ENCODE measurements around the gene CRHBP. TPM values are rescaled to one million over a fixed set of nuclear protein-coding genes. Genes with fewer than 3 reads are reported as not detected.
"Not testable (repeated sequence)": the region's sequence is repeated elsewhere in the genome, so short reads cannot be mapped to it uniquely, and the experiment has no call there.

The CRHBP gene
- polyA plus RNA-seq, 3 donors = 2.2 TPM; not detected in 2

DNA sequence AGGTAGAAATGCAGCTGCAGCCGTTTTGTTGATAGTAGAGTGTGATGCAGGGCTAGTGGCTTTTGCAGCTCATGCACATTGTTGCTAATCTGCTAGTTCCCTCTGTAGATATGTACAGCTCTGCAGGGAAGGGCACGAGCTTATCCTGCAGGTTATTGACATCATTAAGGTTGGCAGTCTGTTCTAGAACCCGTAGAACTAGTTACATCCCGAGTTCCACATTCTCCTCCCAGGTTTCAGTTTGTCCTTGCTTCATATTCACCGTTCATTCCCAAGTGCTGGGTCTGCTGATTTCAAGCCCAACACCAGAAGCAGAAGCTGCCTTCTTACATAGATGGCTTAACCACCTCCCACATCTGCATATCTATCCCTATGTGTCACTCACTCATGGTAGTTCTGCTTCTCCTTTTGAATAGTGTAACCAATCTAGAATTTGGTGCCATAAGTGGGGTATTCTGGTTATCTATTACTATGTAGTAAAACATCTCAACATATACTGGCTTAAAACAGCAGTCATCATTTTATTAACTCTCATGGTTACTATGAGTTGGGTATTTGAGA lies 38.1 kb downstream of the CRHBP start:
- intact Hi-C loops (cut with micrococcal nuclease) = no loop called here
- no peak overlapping the region for H3K27ac ChIP-seq (ENCODE audit: low read depth in 1 of 2, low read length in 2 of 2)
- peaks cover 2% of the 10 kb centered on the region for H3K4me1 Mint-ChIP-seq
- no peaks in the 10 kb centered on the region for H4K20me1 ChIP-seq (ENCODE audit: insufficient read depth, low read length)
- no peaks in the 10 kb centered on the region for H3K36me3 Mint-ChIP-seq
- H3K4me3 ChIP-seq (replicated peaks in 1 of 3; ENCODE audit: low read depth in 2 of 3, low read length in 3 of 3) = no peak overlapping the region
- TF ChIP-seq, protein P1, sequence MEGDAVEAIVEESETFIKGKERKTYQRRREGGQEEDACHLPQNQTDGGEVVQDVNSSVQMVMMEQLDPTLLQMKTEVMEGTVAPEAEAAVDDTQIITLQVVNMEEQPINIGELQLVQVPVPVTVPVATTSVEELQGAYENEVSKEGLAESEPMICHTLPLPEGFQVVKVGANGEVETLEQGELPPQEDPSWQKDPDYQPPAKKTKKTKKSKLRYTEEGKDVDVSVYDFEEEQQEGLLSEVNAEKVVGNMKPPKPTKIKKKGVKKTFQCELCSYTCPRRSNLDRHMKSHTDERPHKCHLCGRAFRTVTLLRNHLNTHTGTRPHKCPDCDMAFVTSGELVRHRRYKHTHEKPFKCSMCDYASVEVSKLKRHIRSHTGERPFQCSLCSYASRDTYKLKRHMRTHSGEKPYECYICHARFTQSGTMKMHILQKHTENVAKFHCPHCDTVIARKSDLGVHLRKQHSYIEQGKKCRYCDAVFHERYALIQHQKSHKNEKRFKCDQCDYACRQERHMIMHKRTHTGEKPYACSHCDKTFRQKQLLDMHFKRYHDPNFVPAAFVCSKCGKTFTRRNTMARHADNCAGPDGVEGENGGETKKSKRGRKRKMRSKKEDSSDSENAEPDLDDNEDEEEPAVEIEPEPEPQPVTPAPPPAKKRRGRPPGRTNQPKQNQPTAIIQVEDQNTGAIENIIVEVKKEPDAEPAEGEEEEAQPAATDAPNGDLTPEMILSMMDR (IDR thresholded peaks at IDR 0.05) = no peak
- H3K27ac Mint-ChIP-seq = no peak overlapping the region
- no peak overlapping the region for H3K4me2 ChIP-seq (replicated peaks; ENCODE audit: extremely low read depth, low read length, poor library complexity, severe bottlenecking)
- H3K9me3 ChIP-seq (replicated peaks in 1 of 2; ENCODE audit: control insufficient read depth in 1 of 2, insufficient read depth in 1 of 2, low read length in 2 of 2) = no peaks in the 10 kb centered on the region
- H3K36me3 ChIP-seq (replicated peaks in 1 of 2; ENCODE audit: control insufficient read depth in 1 of 2, insufficient read depth in 2 of 2, low read length in 2 of 2) = no peaks in the 10 kb centered on the region
- no peak overlapping the region for H3K9ac ChIP-seq (ENCODE audit: insufficient read depth, low read length, poor library complexity, severe bottlenecking)
- H3K4me3 Mint-ChIP-seq = no peak overlapping the region
- H2AFZ ChIP-seq (ENCODE audit: insufficient read depth, low read depth, low read length, poor library complexity, severe bottlenecking) = no peak overlapping the region
- 74% methylated on average over 4 of the region's 5 CpGs for WGBS (ENCODE audit: insufficient coverage)
- peaks cover 0 to 4% (median 1%) of the 10 kb centered on the region in 3 donors for H3K27me3 Mint-ChIP-seq (ENCODE audit: low read depth in 3 of 3)
- H3K79me2 ChIP-seq (ENCODE audit: insufficient read depth, low read length) = no peaks in the 10 kb centered on the region
- H3K4me1 ChIP-seq (ENCODE audit: control insufficient read depth in 1 of 2, insufficient read depth in 2 of 2, low read length in 2 of 2) = no peaks in the 10 kb centered on the region
- peaks cover 0 to 4% (median 0%) of the 10 kb centered on the region in 7 donors for H3K9me3 Mint-ChIP-seq
- H3K27me3 ChIP-seq (ENCODE audit: control insufficient read depth in 2 of 2, insufficient read depth in 2 of 2, low read length in 2 of 2) = no peaks in the 10 kb centered on the region
- DNase-seq = peak; percentile 1 to 8 (median 8)

DNA sequence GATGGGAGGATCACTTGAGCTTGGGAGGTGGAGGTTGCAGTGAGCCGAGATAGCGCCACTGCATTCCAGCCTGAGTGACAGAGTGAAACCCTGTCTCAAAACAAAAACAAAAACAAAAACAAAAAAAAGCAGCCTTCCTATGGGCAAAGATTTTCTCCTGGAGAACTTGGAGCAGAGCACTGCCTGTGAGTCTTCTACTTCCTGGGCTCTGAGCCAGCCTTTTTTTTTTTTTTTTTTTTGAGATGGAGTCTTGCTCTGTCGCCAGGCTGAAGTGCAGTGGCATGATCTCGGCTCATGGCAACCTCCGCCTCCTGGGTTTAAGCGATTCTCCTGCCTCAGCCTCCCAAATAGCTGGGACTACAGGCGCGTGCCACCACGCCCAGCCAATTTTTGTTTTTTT lies 40.6 kb downstream of the CRHBP start:
- H3K4me3 ChIP-seq (replicated peaks in 1 of 3; ENCODE audit: low read depth in 2 of 3, low read length in 3 of 3); H3K27me3 Mint-ChIP-seq (ENCODE audit: low read depth in 3 of 3); H3K27me3 ChIP-seq (ENCODE audit: control insufficient read depth in 2 of 2, insufficient read depth in 2 of 2, low read length in 2 of 2); H3K9ac ChIP-seq (ENCODE audit: insufficient read depth, low read length, poor library complexity, severe bottlenecking); H3K27ac ChIP-seq (ENCODE audit: low read depth in 1 of 2, low read length in 2 of 2); H4K20me1 ChIP-seq (ENCODE audit: insufficient read depth, low read length); H3K79me2 ChIP-seq (ENCODE audit: insufficient read depth, low read length); H3K36me3 Mint-ChIP-seq; H3K4me1 ChIP-seq (ENCODE audit: control insufficient read depth in 1 of 2, insufficient read depth in 2 of 2, low read length in 2 of 2); H3K27ac Mint-ChIP-seq; H3K36me3 ChIP-seq (replicated peaks in 1 of 2; ENCODE audit: control insufficient read depth in 1 of 2, insufficient read depth in 2 of 2, low read length in 2 of 2); intact Hi-C loops (cut with micrococcal nuclease); H3K9me3 ChIP-seq (replicated peaks in 1 of 2; ENCODE audit: control insufficient read depth in 1 of 2, insufficient read depth in 1 of 2, low read length in 2 of 2); H3K4me1 Mint-ChIP-seq; H3K9me3 Mint-ChIP-seq; H3K4me2 ChIP-seq (replicated peaks; ENCODE audit: extremely low read depth, low read length, poor library complexity, severe bottlenecking); H3K4me3 Mint-ChIP-seq; DNase-seq; H2AFZ ChIP-seq (ENCODE audit: insufficient read depth, low read depth, low read length, poor library complexity, severe bottlenecking): not testable (repeated sequence)
- WGBS (ENCODE audit: insufficient coverage) = no CpG with 5 or more reads among the region's 9 CpGs
